OCI-LY1 (cell line): ENCODE data around the gene PIWIL4.

Experiments used
- H2AFZ ChIP-seq: fragments of 200-600 bp; sonication (generic), shearing (Covaris generic); 2 replicates; pipeline ENCODE4 v1.6.0; 2014; ENCODE audit warnings: antibody characterized with exemption, mild to moderate bottlenecking, low read length
- H3F3A ChIP-seq: fragments of 200-600 bp; sonication (generic), shearing (Covaris generic); 2 replicates; pipeline ENCODE4 v1.6.0; 2014; ENCODE audit warnings: mild to moderate bottlenecking, antibody characterized with exemption, low read length, moderate library complexity; ENCODE audit not compliant: insufficient read depth
- H3K27ac ChIP-seq: fragments of 200-600 bp; sonication (generic); 2 replicates; pipeline ENCODE4 v1.5.1; 2014; ENCODE audit warnings: low read length, mixed run types, mild to moderate bottlenecking, low read depth; ENCODE audit not compliant: poor library complexity, severe bottlenecking
- H3K27me3 ChIP-seq: fragments of 200-600 bp; sonication (generic); 2 replicates; pipeline ENCODE4 v1.6.0; 2014; ENCODE audit warnings: antibody characterized with exemption, mild to moderate bottlenecking, low read length, moderate library complexity; ENCODE audit not compliant: insufficient read depth
- H3K36me3 ChIP-seq: fragments of 200-600 bp; sonication (generic); 2 replicates; pipeline ENCODE4 v1.6.1; 2014; ENCODE audit warnings: mild to moderate bottlenecking, antibody characterized with exemption, low read length, moderate library complexity, mixed read lengths; ENCODE audit not compliant: insufficient read depth
- H3K4me1 ChIP-seq: fragments of 200-600 bp; sonication (generic); 2 replicates; pipeline ENCODE4 v1.5.1; 2014; ENCODE audit warnings: mild to moderate bottlenecking, low read length, moderate library complexity; ENCODE audit not compliant: insufficient read depth, severe bottlenecking
- H3K4me2 ChIP-seq: fragments of 200-600 bp; sonication (generic), shearing (Covaris generic); 2 replicates; pipeline ENCODE4 v1.6.1; 2014; ENCODE audit warnings: low read length
- H3K4me3 ChIP-seq: fragments of 200-600 bp; sonication (generic); 2 replicates; pipeline ENCODE4 v1.5.1; 2014; ENCODE audit warnings: low read length, low read depth, mild to moderate bottlenecking, mixed read lengths; ENCODE audit not compliant: poor library complexity, severe bottlenecking
- H3K79me2 ChIP-seq: fragments of 200-600 bp; shearing (Covaris generic); 2 replicates; pipeline ENCODE4 v1.6.1; 2016; ENCODE audit warnings: mixed run types, low read length, mixed read lengths; ENCODE audit not compliant: insufficient read depth
- H3K9ac ChIP-seq: fragments of 200-600 bp; sonication (generic), shearing (Covaris generic); 2 replicates; pipeline ENCODE4 v1.6.1; 2014; ENCODE audit warnings: mild to moderate bottlenecking, low read length, mixed read lengths
- H3K9me2 ChIP-seq: fragments of 200-600 bp; sonication (generic), shearing (Covaris generic); 2 replicates; pipeline ENCODE4 v1.6.1; 2014; ENCODE audit warnings: low read depth, mild to moderate bottlenecking, low read length, mixed read lengths
- H3K9me3 ChIP-seq: fragments of 200-600 bp; shearing (Covaris generic); 2 replicates; pipeline ENCODE4 v1.6.1; 2014; ENCODE audit warnings: low read length, mixed read lengths
- H4K20me1 ChIP-seq: fragments of 200-600 bp; sonication (generic), shearing (Covaris generic); 2 replicates; pipeline ENCODE4 v1.6.0; 2016; ENCODE audit warnings: mild to moderate bottlenecking, low read length; ENCODE audit not compliant: insufficient read depth
- CTCF ChIP-seq: fragments of 200-600 bp; sonication (generic), shearing (Covaris generic); IDR thresholded peaks from 2 replicates; pipeline ENCODE4 v1.5.1; 2017; ENCODE audit warnings: mild to moderate bottlenecking, antibody characterized with exemption, low read length, moderate library complexity, mixed read lengths
- EZH2 ChIP-seq: fragments of 200-600 bp; sonication (generic), shearing (Covaris generic); IDR thresholded peaks from 2 replicates; pipeline ENCODE4 v1.8.0; 2017; ENCODE audit warnings: borderline replicate concordance, mixed run types, mild to moderate bottlenecking, antibody characterized with exemption, low read length, moderate library complexity, mixed read lengths

PIWIL4 gene

DNA sequence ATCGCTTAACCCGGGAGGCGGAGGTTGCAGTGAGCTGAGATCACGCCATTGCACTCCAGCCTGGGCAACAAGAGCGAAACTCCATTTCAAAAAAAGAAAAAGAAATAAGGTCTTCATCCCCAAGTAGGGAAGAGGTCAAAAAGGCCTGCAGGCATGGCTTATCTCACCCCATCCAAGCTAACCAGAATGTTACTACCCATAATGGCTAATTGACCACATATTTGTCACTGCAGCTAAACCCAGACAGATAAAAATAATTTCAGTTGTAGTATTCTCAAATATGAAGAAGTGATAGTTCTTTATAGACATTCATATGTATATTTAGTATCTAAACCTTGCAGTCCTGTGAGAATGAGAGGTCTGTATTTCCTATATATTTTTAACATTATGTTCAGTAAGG is 17.8 kb downstream of the PIWIL4 start:
- Histone ChIP-seq H3K27me3 (no peaks in the 10 kb centered on the region), H3K4me3 (no peak overlapping the region), H3K4me2 (no peak overlapping the region), H3F3A (no peaks in the 10 kb centered on the region), H3K4me1 (no peaks in the 10 kb centered on the region), H3K79me2 (no peaks in the 10 kb centered on the region), H3K9me3 (no peaks in the 10 kb centered on the region), H3K27ac (no peak overlapping the region), H3K9me2 (no peaks in the 10 kb centered on the region), H3K36me3 (no peaks in the 10 kb centered on the region), H2AFZ (no peak overlapping the region), H4K20me1 (no peaks in the 10 kb centered on the region), H3K9ac (no peak overlapping the region)
- TF ChIP-seq CTCF (no peak), EZH2 (no peak)

- no peak for TF ChIP-seq CTCF
- no peak for TF ChIP-seq EZH2
- Histone ChIP-seq H3K4me1 (no peaks in the 10 kb centered on the region), H3K9me2 (no peaks in the 10 kb centered on the region), H3K36me3 (no peaks in the 10 kb centered on the region), H3K9ac (no peak overlapping the region), H3K79me2 (no peaks in the 10 kb centered on the region), H3K4me2 (no peak overlapping the region), H3K27ac (no peak overlapping the region), H3K27me3 (no peaks in the 10 kb centered on the region), H3K9me3 (no peaks in the 10 kb centered on the region), H3K4me3 (no peak overlapping the region), H2AFZ (no peak overlapping the region), H4K20me1 (no peaks in the 10 kb centered on the region), H3F3A (no peaks in the 10 kb centered on the region)
Observed at GRCh38 chr11:94585399-94585798, 18.2 kb downstream of the PIWIL4 start.

- no peak overlapping the region for H3K27ac ChIP-seq
- no peak overlapping the region for H3K9ac ChIP-seq
- no peaks in the 10 kb centered on the region for H3K36me3 ChIP-seq
- no peaks in the 10 kb centered on the region for H3K4me1 ChIP-seq
- H3F3A ChIP-seq, result no peaks in the 10 kb centered on the region
- no peak overlapping the region for H3K4me3 ChIP-seq
- no peak overlapping the region for H2AFZ ChIP-seq
- H3K4me2 ChIP-seq, result no peak overlapping the region
- no peaks in the 10 kb centered on the region for H3K9me2 ChIP-seq
- H3K27me3 ChIP-seq, result no peaks in the 10 kb centered on the region
- no peaks in the 10 kb centered on the region for H3K9me3 ChIP-seq
- no peaks in the 10 kb centered on the region for H4K20me1 ChIP-seq
- no peaks in the 10 kb centered on the region for H3K79me2 ChIP-seq
- no peak for TF ChIP-seq EZH2
- TF ChIP-seq CTCF, result no peak
Observed at GRCh38 chr11:94586546-94586945, 19.4 kb downstream of the PIWIL4 start.
